ENCODE results near the gene SPEN. TPM values are rescaled to one million over a fixed set of nuclear protein-coding genes. Genes with fewer than 3 reads are reported as not detected.
"Not testable (repeated sequence)": the region's sequence is repeated elsewhere in the genome, so short reads cannot be mapped to it uniquely, and the experiment has no call there.

The SPEN gene
- total RNA-seq, 6 experiments from 2014 or later: 13.5 to 33.7 (median 23.2) TPM

GRCh38 chr1:15916417-15916816 lies 68.9 kb downstream of the SPEN start:
- Histone ChIP-seq H3K27me3 (no peaks in the 10 kb centered on the region), H3K36me3 (peaks cover 0 to 77% (median 23%) of the 10 kb centered on the region in 4 donors), H3K4me1 (peaks cover 0 to 4% (median 0%) of the 10 kb centered on the region in 4 donors), H3K4me3 (no peak overlapping the region), H3K27ac (no peak overlapping the region), H3K9me3 (no peaks in the 10 kb centered on the region)
- intact Hi-C loops (cut with DNase I): no loop called here
- ATAC-seq (no peak), DNase-seq (no peak)
- TF ChIP-seq POLR2A (IDR thresholded peaks at IDR 0.05) (no peak), CTCF (IDR thresholded peaks at IDR 0.05) (no peak)
- 69% methylated on average over 3 of the region's 4 CpGs for WGBS (ENCODE audit: insufficient coverage, low coverage, low lambda C conversion rate, missing lambda C conversion rate)

GRCh38 chr1:15916916-15917315 lies 69.4 kb downstream of the SPEN start:
- 75% methylated on average over 1 of the region's 7 CpGs for whole genome bisulfite sequencing (ENCODE audit: insufficient coverage, low coverage, low lambda C conversion rate, missing lambda C conversion rate)
- no peaks in the 10 kb centered on the region for H3K9me3 ChIP-seq
- peaks cover 0 to 77% (median 23%) of the 10 kb centered on the region in 4 donors for H3K36me3 ChIP-seq
- ATAC-seq (no peak), DNase-seq (no peak)
- intact Hi-C loops (cut with DNase I): no loop called here
- no peak for TF ChIP-seq POLR2A (IDR thresholded peaks at IDR 0.05)
- no peak for TF ChIP-seq CTCF (IDR thresholded peaks at IDR 0.05)
- H3K4me1 ChIP-seq: peaks cover 0 to 4% (median 0%) of the 10 kb centered on the region in 4 donors
- H3K27me3 ChIP-seq: no peaks in the 10 kb centered on the region
- no peak overlapping the region for H3K4me3 ChIP-seq
- no peak overlapping the region for H3K27ac ChIP-seq

- 80% methylated on average over 11 of the region's 11 CpGs for WGBS (ENCODE audit: insufficient coverage, low coverage, low lambda C conversion rate, missing lambda C conversion rate)
- TF ChIP-seq POLR2A (IDR thresholded peaks at IDR 0.05) (no peak), CTCF (IDR thresholded peaks at IDR 0.05) (no peak)
- Histone ChIP-seq H3K4me1 (peaks cover 0 to 4% (median 0%) of the 10 kb centered on the region in 4 donors), H3K9me3 (no peaks in the 10 kb centered on the region), H3K4me3 (no peak overlapping the region), H3K36me3 (peaks cover 6 to 81% (median 29%) of the 10 kb centered on the region in 4 donors), H3K27me3 (no peaks in the 10 kb centered on the region), H3K27ac (no peak overlapping the region)
- DNase-seq: no peak
- intact Hi-C loops (cut with DNase I): no loop called here
- no peak for ATAC-seq
These were observed 71.6 kb downstream of the SPEN start for GRCh38 chr1:15918962-15919715.

GRCh38 chr1:15923241-15923640 lies 75.7 kb downstream of the SPEN start:
- DNase-seq (no peak), ATAC-seq (no peak)
- intact Hi-C loops (cut with DNase I): no loop called here
- 85% methylated on average over 2 of the region's 2 CpGs for WGBS (ENCODE audit: insufficient coverage, low coverage, low lambda C conversion rate, missing lambda C conversion rate)
- no peak for TF ChIP-seq POLR2A (IDR thresholded peaks at IDR 0.05)
- TF ChIP-seq CTCF (IDR thresholded peaks at IDR 0.05): no peak
- Histone ChIP-seq H3K4me3 (no peak overlapping the region), H3K9me3 (no peaks in the 10 kb centered on the region), H3K4me1 (no peaks in the 10 kb centered on the region), H3K27ac (no peak overlapping the region), H3K27me3 (no peaks in the 10 kb centered on the region), H3K36me3 (peaks cover 6 to 89% (median 31%) of the 10 kb centered on the region in 4 donors)

GRCh38 chr1:15926448-15926847 lies 78.9 kb downstream of the SPEN start:
- H3K4me1 ChIP-seq; DNase-seq; H3K27ac ChIP-seq; H3K27me3 ChIP-seq; H3K4me3 ChIP-seq; H3K9me3 ChIP-seq; ATAC-seq; intact Hi-C loops (cut with DNase I): not testable (repeated sequence)
- WGBS (ENCODE audit: insufficient coverage, low coverage, low lambda C conversion rate, missing lambda C conversion rate): 89% methylated on average over 5 of the region's 8 CpGs
- peaks cover 13 to 91% (median 38%) of the 10 kb centered on the region in 4 donors for H3K36me3 ChIP-seq
